Activated CD4-positive, alpha-beta T cell treated with anti-CD3 and anti-CD28 coated beads, Interleukin-2, amount 10 ng/mL, durations not matched to agents 24 days and 14 days (primary cell): ENCODE data around the gene RNF144A. TPM values are rescaled to one million over a fixed set of nuclear protein-coding genes. Genes with fewer than 3 reads are reported as not detected.
"Not testable (repeated sequence)": the region's sequence is repeated elsewhere in the genome, so short reads cannot be mapped to it uniquely, and the experiment has no call there.

ENCODE experiments used
- DNase-seq: peaks from one replicate; pipeline ENCODE4 v3.0.0; 2022
- H3K27ac Mint-ChIP-seq: one replicate; pipeline ENCODE4 v1.8.0; 2022; ENCODE audit warnings: mild to moderate bottlenecking, mixed read lengths
- H3K27me3 Mint-ChIP-seq: one replicate; pipeline ENCODE4 v1.8.0; 2022; ENCODE audit warnings: mixed read lengths
- H3K36me3 Mint-ChIP-seq: one replicate; pipeline ENCODE4 v1.8.0; 2022; ENCODE audit warnings: low read depth, mild to moderate bottlenecking, mixed read lengths
- H3K4me1 Mint-ChIP-seq: one replicate; pipeline ENCODE4 v1.8.0; 2021; ENCODE audit warnings: mixed read lengths
- H3K4me3 Mint-ChIP-seq: one replicate; pipeline ENCODE4 v1.8.0; 2022; ENCODE audit warnings: mild to moderate bottlenecking, moderate library complexity, mixed read lengths
- H3K9me3 Mint-ChIP-seq: one replicate; pipeline ENCODE4 v1.8.0; 2021; ENCODE audit warnings: mixed read lengths
- intact Hi-C: fragments of 100-400 bp; cut with micrococcal nuclease; formaldehyde crosslinking; loops from one replicate; pipeline ENCODE4 v1.15.1; 2023
- total RNA-seq: library from RNA; stranded (reverse); gene quantifications from 2 replicates; pipeline ENCODE4 v1.2.3, GENCODE V29; 2022

Gene RNF144A
- total RNA-seq, 1 donor from 2014 or later = 23.0 TPM

DNA sequence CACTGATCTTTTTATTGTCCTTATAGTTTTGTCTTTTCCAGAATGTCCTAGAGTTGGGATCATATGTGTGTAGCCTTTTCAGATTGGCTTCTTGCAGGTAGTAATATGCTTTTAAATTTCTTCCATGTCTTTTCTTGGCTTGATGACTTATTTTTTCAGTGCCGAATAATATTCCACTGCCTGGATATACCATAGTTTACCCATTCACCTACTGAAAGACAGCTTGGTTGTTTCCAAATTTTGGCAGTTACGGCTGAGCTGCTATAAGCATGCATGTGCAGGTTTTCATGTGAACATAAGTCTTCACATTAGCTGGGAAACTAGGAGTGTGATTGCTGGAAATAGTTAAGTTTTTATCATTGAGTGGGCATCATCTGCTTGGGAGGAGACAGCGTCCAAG, 73.7 kb downstream of the RNF144A start:
- Mint-ChIP-seq H3K4me3 (no peak overlapping the region), H3K4me1 (peaks cover 7% of the 10 kb centered on the region), H3K27ac (no peak overlapping the region), H3K27me3 (no peaks in the 10 kb centered on the region), H3K36me3 (peaks cover 30% of the 10 kb centered on the region), H3K9me3 (no peaks in the 10 kb centered on the region)
- DNase-seq = no peak
- intact Hi-C loops = no loop called here

DNA sequence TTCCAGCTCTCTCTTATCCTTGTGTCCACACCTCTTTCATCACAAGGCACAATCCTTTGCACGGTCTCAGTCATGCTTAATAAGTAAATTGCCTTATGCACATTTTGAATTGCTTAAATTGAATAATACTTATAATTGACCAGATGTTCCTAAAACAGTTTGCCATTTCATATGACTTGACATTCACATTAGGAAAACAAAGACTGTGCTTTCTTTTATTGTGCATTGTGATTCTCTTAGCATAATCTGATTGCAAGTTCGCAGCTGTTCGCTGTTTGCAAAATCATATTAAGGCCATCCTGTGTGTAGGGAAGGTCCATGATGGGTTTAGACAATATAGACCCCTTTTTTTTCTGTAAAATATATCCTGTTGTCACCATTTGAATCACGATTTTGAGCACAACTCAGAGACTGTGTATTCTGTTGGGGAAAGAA, 75.6 kb downstream of the RNF144A start:
- Mint-ChIP-seq H3K4me3 (no peak overlapping the region), H3K4me1 (peaks cover 5% of the 10 kb centered on the region), H3K27me3 (no peaks in the 10 kb centered on the region), H3K36me3 (peaks cover 30% of the 10 kb centered on the region), H3K9me3 (no peaks in the 10 kb centered on the region), H3K27ac (no peak overlapping the region)
- intact Hi-C loops = no loop called here
- DNase-seq = no peak

DNA sequence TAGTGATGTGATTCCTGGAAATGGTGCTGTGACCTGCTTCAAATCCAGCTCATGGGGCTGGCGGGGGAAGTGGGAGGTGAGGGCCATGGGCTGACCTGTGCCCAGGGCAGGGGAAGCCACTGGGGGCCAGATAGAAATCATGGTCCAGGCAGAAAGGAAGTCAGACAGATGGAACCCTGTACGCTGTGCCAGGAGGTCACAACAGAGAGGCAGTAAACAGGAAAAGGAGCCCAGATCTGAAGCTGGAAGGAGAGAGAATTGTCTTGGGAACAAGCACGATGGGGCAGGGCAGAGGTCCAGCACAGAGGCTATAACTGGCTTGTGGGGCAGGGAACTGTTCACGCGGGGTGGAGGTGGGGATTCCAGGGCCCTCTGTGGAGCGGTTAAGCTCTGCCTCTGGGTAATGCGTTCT, 76.0 kb downstream of the RNF144A start:
- no peak overlapping the region for H3K27ac Mint-ChIP-seq
- intact Hi-C loops = no loop called here
- no peak for DNase-seq
- no peak overlapping the region for H3K4me3 Mint-ChIP-seq
- H3K27me3 Mint-ChIP-seq = no peaks in the 10 kb centered on the region
- peaks cover 5% of the 10 kb centered on the region for H3K4me1 Mint-ChIP-seq
- H3K9me3 Mint-ChIP-seq = no peaks in the 10 kb centered on the region
- peaks cover 30% of the 10 kb centered on the region for H3K36me3 Mint-ChIP-seq

DNA sequence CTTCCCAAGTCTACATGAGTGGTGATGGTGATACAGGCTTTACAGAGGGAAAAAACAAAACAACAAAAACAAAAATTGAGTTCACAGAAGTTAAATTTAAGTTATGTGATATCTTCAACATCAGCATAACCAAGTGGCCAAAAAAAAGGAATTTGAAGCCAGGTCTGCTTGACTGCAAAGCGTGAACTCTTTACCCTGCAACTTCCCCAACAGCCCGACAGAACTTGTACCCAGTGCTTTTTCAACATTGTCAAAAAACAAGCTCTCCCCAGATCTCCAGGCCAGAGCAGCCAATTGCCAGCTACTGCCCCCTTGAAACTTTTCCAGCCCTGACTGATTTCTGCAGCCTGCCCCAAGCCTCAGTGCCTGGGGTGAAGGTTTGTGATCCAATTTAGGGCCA, 76.7 kb downstream of the RNF144A start:
- Mint-ChIP-seq H3K9me3 (no peaks in the 10 kb centered on the region), H3K27ac (no peak overlapping the region), H3K4me3 (no peak overlapping the region), H3K36me3 (peaks cover 28% of the 10 kb centered on the region), H3K27me3 (no peaks in the 10 kb centered on the region), H3K4me1 (peaks cover 5% of the 10 kb centered on the region)
- DNase-seq = no peak
- intact Hi-C loops = no loop called here

DNA sequence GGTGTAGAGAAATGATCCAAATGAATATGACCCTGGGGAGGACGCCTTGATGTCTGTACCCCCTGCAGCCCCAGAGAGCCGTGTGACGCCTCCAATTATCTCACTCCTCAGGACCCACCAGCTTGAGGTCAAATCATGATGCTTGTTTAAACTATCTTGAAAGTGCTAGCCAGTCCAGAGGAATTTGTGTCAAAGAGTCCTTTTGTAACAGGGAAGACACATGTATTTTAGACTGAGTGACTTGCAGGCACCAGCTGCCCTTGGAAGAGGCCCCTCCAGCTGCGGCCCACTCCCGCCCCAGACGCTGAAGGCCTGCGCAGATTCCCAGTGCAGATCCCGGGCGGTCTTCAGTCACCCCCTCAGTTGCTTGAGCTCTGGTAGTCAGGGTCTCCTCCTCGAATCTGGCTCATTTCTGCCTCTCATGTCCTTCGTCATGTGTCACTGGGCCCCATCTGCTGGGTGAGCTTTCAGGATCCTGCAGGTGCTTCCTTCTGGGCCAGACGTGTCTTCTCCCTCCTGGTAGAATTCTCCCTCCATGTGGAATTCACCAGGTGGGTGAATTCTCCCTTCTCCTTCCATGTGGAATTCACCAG, 77.4 kb downstream of the RNF144A start:
- DNase-seq = no peak
- Mint-ChIP-seq H3K36me3 (peaks cover 24% of the 10 kb centered on the region), H3K27me3 (no peaks in the 10 kb centered on the region), H3K9me3 (no peaks in the 10 kb centered on the region), H3K4me3 (no peak overlapping the region), H3K4me1 (peaks cover 6% of the 10 kb centered on the region), H3K27ac (no peak overlapping the region)
- intact Hi-C loops = no loop called here

DNA sequence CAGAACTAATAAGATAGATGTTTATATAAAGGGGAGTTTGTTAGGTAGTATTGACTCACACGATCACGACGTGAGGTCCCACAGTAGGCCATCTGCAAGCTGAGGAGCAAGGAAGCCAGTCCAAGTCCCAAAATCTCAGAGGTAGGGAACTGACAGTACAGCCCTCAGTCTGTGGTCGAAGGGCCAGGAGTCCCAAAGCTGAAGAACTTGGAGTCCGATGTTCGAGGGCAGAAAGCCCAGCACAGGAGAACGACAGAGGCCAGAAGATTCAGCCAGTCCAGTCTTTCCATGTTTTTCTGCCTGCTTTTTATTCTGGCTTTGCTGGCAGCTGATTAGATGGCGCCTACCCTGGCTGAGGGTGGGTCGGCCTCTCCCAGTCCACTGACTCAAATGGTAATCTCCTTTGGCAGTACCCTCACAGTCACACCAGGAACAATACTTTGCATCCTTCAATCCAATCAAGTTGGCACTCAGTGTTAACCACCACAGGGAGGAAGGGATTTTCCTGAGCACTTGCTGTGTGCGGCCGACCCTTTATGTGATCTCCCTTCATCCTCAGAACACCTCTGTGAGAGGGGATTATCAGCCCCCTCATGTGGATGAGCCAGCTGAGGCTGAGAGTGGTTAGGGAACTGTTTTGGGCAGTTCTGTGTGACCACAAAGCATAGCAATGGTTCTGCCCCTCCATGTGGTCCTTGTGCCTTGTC, 78.3 kb downstream of the RNF144A start:
- no peaks in the 10 kb centered on the region for H3K9me3 Mint-ChIP-seq
- H3K27me3 Mint-ChIP-seq = no peaks in the 10 kb centered on the region
- intact Hi-C loops = no loop called here
- peaks cover 18% of the 10 kb centered on the region for H3K36me3 Mint-ChIP-seq
- no peak overlapping the region for H3K4me3 Mint-ChIP-seq
- H3K4me1 Mint-ChIP-seq = peaks cover 6% of the 10 kb centered on the region
- DNase-seq = no peak
- no peak overlapping the region for H3K27ac Mint-ChIP-seq

DNA sequence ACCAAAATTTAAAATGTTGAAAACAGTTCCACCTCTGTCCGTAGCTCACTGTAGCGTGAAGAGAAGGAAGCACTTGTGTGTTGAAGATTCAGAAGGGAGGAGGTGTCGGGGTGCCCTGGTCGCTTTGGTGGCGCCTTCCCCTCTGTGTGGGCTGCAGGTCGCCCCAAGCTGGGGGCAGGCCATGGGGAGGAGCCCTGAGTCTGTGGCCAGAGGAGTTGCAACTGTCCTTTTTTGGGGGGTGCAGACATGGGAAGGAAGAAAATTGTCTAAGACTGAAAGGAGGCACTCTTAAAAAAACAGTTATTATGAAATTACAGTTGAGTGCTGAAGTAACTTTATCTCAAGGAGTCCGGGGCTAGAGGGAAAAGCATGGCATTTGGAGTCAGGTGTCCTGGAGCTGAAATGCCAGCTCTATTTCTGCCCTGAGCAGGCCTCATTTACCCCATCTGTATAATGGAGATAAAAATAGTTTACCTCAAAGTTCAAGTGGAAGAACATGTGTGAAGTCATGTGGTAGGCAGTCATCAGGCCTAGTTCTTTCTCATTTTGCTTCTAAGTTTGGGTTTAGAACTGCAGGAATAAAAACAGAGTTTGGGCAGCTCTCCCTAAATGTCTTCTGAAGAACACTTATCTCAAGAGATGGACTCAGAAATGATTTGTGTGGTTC, 82.1 kb downstream of the RNF144A start:
- Mint-ChIP-seq H3K4me1 (peaks cover 3% of the 10 kb centered on the region), H3K36me3 (peaks cover 16% of the 10 kb centered on the region), H3K9me3 (no peaks in the 10 kb centered on the region), H3K27me3 (no peaks in the 10 kb centered on the region), H3K27ac (no peak overlapping the region), H3K4me3 (no peak overlapping the region)
- intact Hi-C loops = no loop called here
- no peak for DNase-seq

GRCh38 chr2:7001395-7001794, 84.2 kb downstream of the RNF144A start:
- H3K4me1 Mint-ChIP-seq, H3K9me3 Mint-ChIP-seq, DNase-seq, intact Hi-C loops, H3K4me3 Mint-ChIP-seq, H3K27ac Mint-ChIP-seq, H3K27me3 Mint-ChIP-seq: not testable (repeated sequence)
- peaks cover 18% of the 10 kb centered on the region for H3K36me3 Mint-ChIP-seq

GRCh38 chr2:7003895-7004294, 86.7 kb downstream of the RNF144A start:
- H3K36me3 Mint-ChIP-seq = peaks cover 15% of the 10 kb centered on the region
- no peak for DNase-seq
- H3K9me3 Mint-ChIP-seq = no peaks in the 10 kb centered on the region
- intact Hi-C loops = no loop called here
- H3K4me1 Mint-ChIP-seq = peaks cover 5% of the 10 kb centered on the region
- H3K4me3 Mint-ChIP-seq = no peak overlapping the region
- no peak overlapping the region for H3K27ac Mint-ChIP-seq
- no peaks in the 10 kb centered on the region for H3K27me3 Mint-ChIP-seq

- Mint-ChIP-seq H3K4me1 (peaks cover 4% of the 10 kb centered on the region), H3K36me3 (peaks cover 13% of the 10 kb centered on the region), H3K27ac (no peak overlapping the region), H3K27me3 (no peaks in the 10 kb centered on the region), H3K9me3 (no peaks in the 10 kb centered on the region), H3K4me3 (no peak overlapping the region)
- no peak for DNase-seq
- intact Hi-C loops = no loop called here
These were observed 87.4 kb downstream of the RNF144A start for GRCh38 chr2:7004636-7005035.

DNA sequence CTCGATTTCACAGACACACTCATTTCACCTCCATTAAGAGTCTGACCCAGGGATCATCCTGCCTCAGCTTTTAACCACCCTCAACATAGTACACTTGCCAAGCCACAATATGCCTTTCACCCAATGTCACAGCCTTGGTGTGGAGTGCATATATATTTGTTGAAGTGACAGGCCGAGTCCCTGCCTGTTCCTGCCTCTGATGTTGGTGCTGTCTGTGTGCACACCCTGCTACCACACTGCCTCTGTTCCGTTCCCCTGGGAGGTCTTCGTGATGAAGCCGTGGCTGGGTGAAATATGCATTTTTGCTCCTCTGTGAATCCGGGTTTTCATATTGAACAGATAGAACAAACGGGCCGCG, 90.3 kb downstream of the RNF144A start:
- Mint-ChIP-seq H3K4me1 (peaks cover 10% of the 10 kb centered on the region), H3K36me3 (peaks cover 14% of the 10 kb centered on the region), H3K9me3 (no peaks in the 10 kb centered on the region), H3K27ac (no peak overlapping the region), H3K27me3 (no peaks in the 10 kb centered on the region), H3K4me3 (no peak overlapping the region)
- intact Hi-C loops = no loop called here
- no peak for DNase-seq

GRCh38 chr2:7007846-7008741, 90.9 kb downstream of the RNF144A start:
- Mint-ChIP-seq H3K36me3 (peaks cover 12% of the 10 kb centered on the region), H3K27ac (no peak overlapping the region), H3K9me3 (no peaks in the 10 kb centered on the region), H3K27me3 (no peaks in the 10 kb centered on the region), H3K4me1 (peaks cover 14% of the 10 kb centered on the region), H3K4me3 (no peak overlapping the region)
- intact Hi-C loops = no loop called here
- DNase-seq = peak; percentile 52

- intact Hi-C loops = no loop called here
- Mint-ChIP-seq H3K27ac (no peak overlapping the region), H3K27me3 (no peaks in the 10 kb centered on the region), H3K4me1 (peaks cover 22% of the 10 kb centered on the region), H3K36me3 (peaks cover 9% of the 10 kb centered on the region), H3K4me3 (no peak overlapping the region), H3K9me3 (no peaks in the 10 kb centered on the region)
- no peak for DNase-seq
These were observed 92.1 kb downstream of the RNF144A start for GRCh38 chr2:7009207-7009911.
